Uterus (tissue), 4 donors: ENCODE data around the gene HTT. TPM values are rescaled to one million over a fixed set of nuclear protein-coding genes. Genes with fewer than 3 reads are reported as not detected.

Source experiments
- DNase-seq, 2 donors: peaks; one replicate each; pipeline ENCODE4 v3.0.0-alpha.2; 2019 to 2020
- H3K27ac ChIP-seq, 2 donors: fragments of 200-600 bp; sonication (generic); 1 replicate in 1 of 2; 2 replicates in 1 of 2; pipeline ENCODE4 v1.5.1; 2016 to 2018
- H3K27me3 ChIP-seq, 2 donors: fragments of 200-600 bp; sonication (generic); one replicate each; pipeline ENCODE4 v1.5.1; 2018 to 2019; ENCODE audit warnings: control low read depth in 1 of 2
- H3K36me3 ChIP-seq, 2 donors: fragments of 200-600 bp; sonication (generic); one replicate each; pipeline ENCODE4 v1.5.1; 2019; ENCODE audit warnings: control low read depth in 1 of 2
- H3K4me1 ChIP-seq, 2 donors: fragments of 200-600 bp; sonication (generic); one replicate each; pipeline ENCODE4 v1.5.1; 2018 to 2019; ENCODE audit warnings: control low read depth in 1 of 2
- H3K4me3 ChIP-seq, 2 donors: fragments of 200-600 bp; sonication (generic); 1 replicate in 1 of 2; 2 replicates in 1 of 2; pipeline ENCODE4 v1.5.1; 2018 to 2019; ENCODE audit warnings: mild to moderate bottlenecking in 1 of 2
- H3K9me3 ChIP-seq, 2 donors: fragments of 200-600 bp; sonication (generic); one replicate each; pipeline ENCODE4 v1.5.1; 2019; ENCODE audit warnings: control low read depth in 1 of 2
- CTCF ChIP-seq, 4 experiments: fragments of 200-600 bp in 2 of 4; fragments of 450-650 bp in 2 of 4; sonication (generic) in 2 of 4; IDR thresholded peaks; one replicate each; pipeline ENCODE4 v1.5.1; 2016 to 2019; ENCODE audit warnings: antibody characterized with exemption in 4 of 4, mild to moderate bottlenecking in 2 of 4, moderate library complexity in 1 of 4
- POLR2A ChIP-seq, 2 donors: fragments of 450-650 bp; IDR thresholded peaks; one replicate each; pipeline ENCODE4 v1.6.1; 2016; ENCODE audit warnings: antibody characterized with exemption in 2 of 2, mild to moderate bottlenecking in 1 of 2, moderate library complexity in 1 of 2
- intact Hi-C: fragments of 100-400 bp; cut with DNase I; formaldehyde crosslinking; loops from one replicate; pipeline ENCODE4 v1.15.1; 2023; ENCODE audit warnings: low total_unique reads
- total RNA-seq, 4 donors: library from RNA; depleted of rRNA in 3 of 4; stranded (reverse); fragments of >200 nt in 3 of 4; gene quantifications; one replicate each; pipeline versions ENCODE4 v1.1.0 to v1.2.4, GENCODE V29; 2014 to 2023
- donor health status: DM: yes; HTN: yes; CAD: no.

Gene HTT
- total RNA-seq, 4 donors from 2014 or later: 10.9 to 81.4 (median 49.8) TPM

GRCh38 chr4:3226944-3227343 lies 152.5 kb downstream of the HTT start:
- H3K4me3 ChIP-seq: no peak overlapping the region
- no peak for DNase-seq
- H3K27ac ChIP-seq: no peak overlapping the region
- no peaks in the 10 kb centered on the region for H3K9me3 ChIP-seq
- intact Hi-C loops: no loop called here
- no peak for TF ChIP-seq POLR2A (IDR thresholded peaks at IDR 0.05)
- no peak for TF ChIP-seq CTCF (IDR thresholded peaks at IDR 0.05)
- no peaks in the 10 kb centered on the region for H3K4me1 ChIP-seq
- H3K27me3 ChIP-seq: no peaks in the 10 kb centered on the region
- H3K36me3 ChIP-seq: no peaks in the 10 kb centered on the region

GRCh38 chr4:3227878-3228675 lies 153.6 kb downstream of the HTT start:
- Histone ChIP-seq H3K4me1 (no peaks in the 10 kb centered on the region), H3K27me3 (no peaks in the 10 kb centered on the region), H3K36me3 (no peaks in the 10 kb centered on the region), H3K9me3 (no peaks in the 10 kb centered on the region), H3K4me3 (no peak overlapping the region), H3K27ac (no peak overlapping the region)
- DNase-seq: no peak
- no peak for TF ChIP-seq CTCF (IDR thresholded peaks at IDR 0.05)
- TF ChIP-seq POLR2A (IDR thresholded peaks at IDR 0.05): no peak
- intact Hi-C loops: no loop called here

- Histone ChIP-seq H3K27me3 (no peaks in the 10 kb centered on the region), H3K27ac (no peak overlapping the region), H3K9me3 (no peaks in the 10 kb centered on the region), H3K4me1 (no peaks in the 10 kb centered on the region), H3K36me3 (no peaks in the 10 kb centered on the region), H3K4me3 (no peak overlapping the region)
- TF ChIP-seq POLR2A (IDR thresholded peaks at IDR 0.05) (no peak), CTCF (IDR thresholded peaks at IDR 0.05) (no peak)
- no peak for DNase-seq
- intact Hi-C loops: no loop called here
These were observed 154.4 kb downstream of the HTT start for GRCh38 chr4:3228881-3229280.

GRCh38 chr4:3229328-3229727 lies 154.8 kb downstream of the HTT start:
- no peak for DNase-seq
- no peak overlapping the region for H3K27ac ChIP-seq
- no peaks in the 10 kb centered on the region for H3K27me3 ChIP-seq
- intact Hi-C loops: no loop called here
- H3K4me3 ChIP-seq: no peak overlapping the region
- H3K4me1 ChIP-seq: no peaks in the 10 kb centered on the region
- no peaks in the 10 kb centered on the region for H3K9me3 ChIP-seq
- no peak for TF ChIP-seq CTCF (IDR thresholded peaks at IDR 0.05)
- no peaks in the 10 kb centered on the region for H3K36me3 ChIP-seq

GRCh38 chr4:3229964-3230363 lies 155.5 kb downstream of the HTT start:
- H3K4me3 ChIP-seq: no peak overlapping the region
- H3K9me3 ChIP-seq: no peaks in the 10 kb centered on the region
- H3K4me1 ChIP-seq: no peaks in the 10 kb centered on the region
- H3K36me3 ChIP-seq: no peaks in the 10 kb centered on the region
- intact Hi-C loops: no loop called here
- DNase-seq: no peak
- no peaks in the 10 kb centered on the region for H3K27me3 ChIP-seq
- H3K27ac ChIP-seq: no peak overlapping the region
- TF ChIP-seq CTCF (IDR thresholded peaks at IDR 0.05) (no peak), POLR2A (IDR thresholded peaks at IDR 0.05) (no peak)
